Activated effector memory CD4-positive, alpha-beta T cell treated with anti-CD3 and anti-CD28 coated beads, Interleukin-2, amount 50 U/mL, for 16 hours (primary cell): ENCODE results near the gene BCOR.

Experiments used
- DNase-seq: peaks from one replicate; pipeline ENCODE4 v3.0.0-alpha.2; 2020

BCOR gene

GRCh38 chrX:40111868-40112267 lies 14.1 kb upstream of the BCOR start:
- no peak for DNase-seq

GRCh38 chrX:40109288-40110008 lies 11.7 kb upstream of the BCOR start:
- no peak for DNase-seq

- DNase-seq: peak; percentile 88
Observed at GRCh38 chrX:40108959-40109287, 11.2 kb upstream of the BCOR start.

GRCh38 chrX:40108162-40108958 lies 10.6 kb upstream of the BCOR start:
- DNase-seq: no peak

- peak; percentile 64 for DNase-seq
Observed at GRCh38 chrX:40107291-40108161, 9.8 kb upstream of the BCOR start.

- no peak for DNase-seq
Observed at GRCh38 chrX:40106676-40107290, 9.0 kb upstream of the BCOR start.

GRCh38 chrX:40105835-40106675 lies 8.3 kb upstream of the BCOR start:
- peak; percentile 90 for DNase-seq

GRCh38 chrX:40104985-40105834 lies 7.5 kb upstream of the BCOR start:
- DNase-seq: peak; percentile 74

- DNase-seq: peak; percentile 69
Observed at GRCh38 chrX:40104630-40104984, 6.8 kb upstream of the BCOR start.

- no peak for DNase-seq
Observed at GRCh38 chrX:40103565-40104323, 6.0 kb upstream of the BCOR start.

GRCh38 chrX:40102393-40103381 lies 4.9 kb upstream of the BCOR start:
- DNase-seq: no peak

GRCh38 chrX:40101430-40101802 lies 3.7 kb upstream of the BCOR start:
- no peak for DNase-seq

- no peak for DNase-seq
Observed at GRCh38 chrX:40100537-40101429, 3.0 kb upstream of the BCOR start.

- DNase-seq: no peak
Observed at GRCh38 chrX:40100141-40100536, 2.4 kb upstream of the BCOR start.

- peak; percentile 82 for DNase-seq
Observed at GRCh38 chrX:40099055-40099958, 1.5 kb upstream of the BCOR start.

- DNase-seq: peak; percentile 82
Observed at GRCh38 chrX:40098264-40099054, 701 bp upstream of the BCOR start.
